Testis (tissue), 3 donors: ENCODE data around the gene GRID1. TPM values are rescaled to one million over a fixed set of nuclear protein-coding genes. Genes with fewer than 3 reads are reported as not detected.

Experiments
- DNase-seq: peaks from one replicate; pipeline ENCODE4 v3.0.0-alpha.2; 2019
- H3K27ac ChIP-seq, 2 donors: fragments of 200-600 bp; sonication (generic); one replicate each; pipeline ENCODE4 v1.5.1; 2019
- H3K27me3 ChIP-seq: fragments of 200-600 bp; sonication (generic); one replicate; pipeline ENCODE4 v1.5.1; 2019
- H3K36me3 ChIP-seq: fragments of 200-600 bp; sonication (generic); one replicate; pipeline ENCODE4 v1.5.1; 2017; ENCODE audit warnings: low read depth; ENCODE audit errors: missing control alignments
- H3K4me1 ChIP-seq: fragments of 200-600 bp; sonication (generic); one replicate; pipeline ENCODE4 v1.5.1; 2019
- H3K4me3 ChIP-seq, 2 donors: fragments of 200-600 bp; sonication (generic); one replicate each; pipeline ENCODE4 v1.5.1; 2017 to 2019
- H3K9me3 ChIP-seq: fragments of 200-600 bp; sonication (generic); one replicate; pipeline ENCODE4 v1.5.1; 2017
- CTCF ChIP-seq, 3 experiments: fragments of 450-650 bp in 2 of 3; fragments of 200-600 bp in 1 of 3; sonication (generic) in 1 of 3; IDR thresholded peaks; one replicate each; pipeline ENCODE4 v1.5.1; 2016 to 2019; ENCODE audit warnings: antibody characterized with exemption in 3 of 3, mild to moderate bottlenecking in 2 of 3, moderate library complexity in 1 of 3
- POLR2A ChIP-seq: fragments of 450-650 bp; IDR thresholded peaks from one replicate; pipeline ENCODE4 v1.6.1; 2017; ENCODE audit warnings: antibody characterized with exemption, mild to moderate bottlenecking, moderate library complexity
- WGBS, 2 donors: methylation state at CpG; one replicate each; pipeline ENCODE4 v1.1.5; 2018; 5-methylcytosine and 5-hydroxymethylcytosine counted together
- intact Hi-C: fragments of 100-400 bp; cut with DNase I; formaldehyde crosslinking; loops from one replicate; pipeline ENCODE4 v1.15.1; 2023; ENCODE audit warnings: low total_unique reads
- polyA plus RNA-seq: library from polyadenylated mRNA; stranded (reverse); fragments of 350-450 nt; fragmentation: Illumina TruSeq; extraction: RNeasy Lipid Tissue Mini Kit (QIAGEN cat#74804); gene quantifications from one replicate; pipeline ENCODE4 v1.2.3, GENCODE V29; 2014; ENCODE audit warnings: low read depth, low replicate concordance; ENCODE audit not compliant: insufficient read depth
- total RNA-seq, 2 donors: library from RNA; depleted of rRNA; stranded (reverse); fragments of >200 nt; gene quantifications; one replicate each; pipeline ENCODE4 v1.2.3, GENCODE V29; 2016

Gene GRID1
- total and polyA plus RNA-seq, 3 donors from 2014 or later: 7.4 to 16.7 (median 8.1) TPM

- H3K27me3 ChIP-seq: no peaks in the 10 kb centered on the region
- DNase-seq: no peak
- 64 to 70% methylated on average over 7 to 13 of the region's 13 CpGs for WGBS, 2 donors
- H3K4me1 ChIP-seq: no peaks in the 10 kb centered on the region
- H3K36me3 ChIP-seq: no peaks in the 10 kb centered on the region
- no peak overlapping the region for H3K27ac ChIP-seq
- intact Hi-C loops: no loop called here
- TF ChIP-seq CTCF (IDR thresholded peaks at IDR 0.05) (no peak), POLR2A (no peak)
- H3K9me3 ChIP-seq: no peaks in the 10 kb centered on the region
- no peak overlapping the region for H3K4me3 ChIP-seq
Measured at GRCh38 chr10:86337121-86337601, 29.4 kb downstream of the GRID1 start.

DNA sequence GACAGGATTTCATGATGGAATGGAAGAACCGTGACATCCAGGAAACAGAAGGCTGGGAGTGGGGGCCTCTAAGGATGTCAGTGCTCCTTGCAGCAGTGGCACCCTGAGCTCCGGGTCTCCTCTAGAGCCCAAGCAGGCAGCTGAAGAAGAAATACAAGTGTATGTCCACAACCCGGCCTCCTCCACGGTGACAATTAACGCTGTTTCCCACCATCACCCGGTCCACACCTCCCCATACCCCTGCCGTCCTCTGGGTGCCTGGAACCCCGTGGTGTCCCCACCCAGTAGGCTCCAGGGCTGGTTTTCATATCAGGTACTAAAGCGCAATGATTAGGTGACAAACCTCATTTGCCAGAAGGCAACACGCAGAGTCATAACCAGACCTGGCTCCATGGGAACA lies 30.3 kb downstream of the GRID1 start:
- H3K4me3 ChIP-seq: no peak overlapping the region
- TF ChIP-seq CTCF (IDR thresholded peaks at IDR 0.05): no peak
- no peak for TF ChIP-seq POLR2A
- H3K36me3 ChIP-seq: no peaks in the 10 kb centered on the region
- no peak overlapping the region for H3K27ac ChIP-seq
- no peaks in the 10 kb centered on the region for H3K9me3 ChIP-seq
- WGBS, 2 donors: 76 to 87% methylated on average over 10 of the region's 10 CpGs
- no peaks in the 10 kb centered on the region for H3K27me3 ChIP-seq
- H3K4me1 ChIP-seq: no peaks in the 10 kb centered on the region
- no peak for DNase-seq
- intact Hi-C loops: no loop called here

GRCh38 chr10:86335831-86336230 lies 30.8 kb downstream of the GRID1 start:
- H3K4me3 ChIP-seq: no peak overlapping the region
- no peaks in the 10 kb centered on the region for H3K36me3 ChIP-seq
- no peak for DNase-seq
- TF ChIP-seq POLR2A (no peak), CTCF (IDR thresholded peaks at IDR 0.05) (no peak)
- H3K4me1 ChIP-seq: no peaks in the 10 kb centered on the region
- H3K9me3 ChIP-seq: no peaks in the 10 kb centered on the region
- H3K27me3 ChIP-seq: no peaks in the 10 kb centered on the region
- intact Hi-C loops: no loop called here
- WGBS, 2 donors: 94% methylated on average over 1 of the region's 1 CpG; no CpG with 5 or more reads in 1 of the 2 donors
- H3K27ac ChIP-seq: no peak overlapping the region

DNA sequence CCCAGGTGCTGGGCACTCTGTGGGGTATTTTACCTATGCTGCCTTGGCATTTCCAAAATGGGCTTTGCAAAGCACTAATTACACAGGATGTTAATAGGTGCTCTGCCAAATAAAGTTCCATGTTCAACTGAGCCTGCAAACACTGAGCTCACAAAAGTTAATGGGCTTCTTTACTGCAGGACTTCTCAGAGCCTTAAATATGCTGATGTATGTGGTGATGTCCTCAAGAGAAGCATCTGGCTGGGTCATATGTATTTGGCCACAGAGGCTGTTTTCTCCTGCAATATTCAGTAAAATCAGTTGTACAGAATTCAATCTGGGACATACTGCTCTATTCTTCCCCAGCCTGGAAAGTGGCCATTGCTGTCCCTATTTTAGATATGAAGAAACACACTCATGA lies 31.3 kb downstream of the GRID1 start:
- Histone ChIP-seq H3K4me1 (no peaks in the 10 kb centered on the region), H3K27ac (no peak overlapping the region), H3K4me3 (no peak overlapping the region), H3K9me3 (no peaks in the 10 kb centered on the region), H3K27me3 (no peaks in the 10 kb centered on the region), H3K36me3 (no peaks in the 10 kb centered on the region)
- DNase-seq: no peak
- TF ChIP-seq POLR2A (no peak), CTCF (IDR thresholded peaks at IDR 0.05) (no peak)
- intact Hi-C loops: no loop called here

GRCh38 chr10:86334488-86335085 lies 32.0 kb downstream of the GRID1 start:
- Histone ChIP-seq H3K4me3 (no peak overlapping the region), H3K27ac (no peak overlapping the region), H3K36me3 (no peaks in the 10 kb centered on the region), H3K27me3 (no peaks in the 10 kb centered on the region), H3K9me3 (no peaks in the 10 kb centered on the region), H3K4me1 (no peaks in the 10 kb centered on the region)
- WGBS, 2 donors: 76 to 83% methylated on average over 2 to 4 of the region's 4 CpGs
- intact Hi-C loops: no loop called here
- DNase-seq: no peak
- no peak for TF ChIP-seq CTCF (IDR thresholded peaks at IDR 0.05)
- TF ChIP-seq POLR2A: no peak
